Activated gamma-delta T cell treated with Interleukin-2 at 50 U/mL for 16 hours (primary cell): ENCODE results near the gene FOSL1.

Experiments
- DNase-seq: peaks from one replicate; pipeline ENCODE4 v3.0.0-alpha.2; 2020

FOSL1 gene

GRCh38 chr11:65900125-65900898 is at the start of gene FOSL1:
FOSL1 (minus strand) TSS chr11:65900388; CDS start chr11:65900339, 49 bp downstream.
- DNase-seq = peak; percentile 86

GRCh38 chr11:65947603-65948125 is 47.5 kb upstream of the FOSL1 start:
- DNase-seq = no peak

GRCh38 chr11:65947133-65947532 is 46.9 kb upstream of the FOSL1 start:
- DNase-seq = no peak

DNA sequence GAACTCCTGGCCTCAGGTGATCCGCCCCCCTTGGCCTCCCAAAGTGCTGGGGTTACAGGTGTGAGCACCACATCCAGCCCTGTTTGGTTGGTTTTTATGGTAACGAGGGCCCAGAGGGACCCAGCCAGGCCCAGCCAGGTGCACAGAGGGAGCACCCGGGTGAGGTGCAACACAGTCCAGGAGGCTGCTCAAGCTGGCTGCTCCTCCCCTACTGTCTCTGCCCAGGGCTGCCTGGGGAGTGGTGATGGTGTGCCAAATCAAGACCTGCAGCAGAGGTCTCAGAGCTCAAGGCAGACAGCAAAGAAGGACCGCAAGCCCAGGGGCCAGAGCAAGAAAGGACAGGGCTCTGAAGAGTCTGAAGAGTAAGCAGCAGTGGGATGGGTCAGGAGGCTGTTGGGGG is 46.5 kb upstream of the FOSL1 start:
- DNase-seq = no peak

GRCh38 chr11:65945941-65946558 is 45.9 kb upstream of the FOSL1 start:
- DNase-seq = no peak

DNA sequence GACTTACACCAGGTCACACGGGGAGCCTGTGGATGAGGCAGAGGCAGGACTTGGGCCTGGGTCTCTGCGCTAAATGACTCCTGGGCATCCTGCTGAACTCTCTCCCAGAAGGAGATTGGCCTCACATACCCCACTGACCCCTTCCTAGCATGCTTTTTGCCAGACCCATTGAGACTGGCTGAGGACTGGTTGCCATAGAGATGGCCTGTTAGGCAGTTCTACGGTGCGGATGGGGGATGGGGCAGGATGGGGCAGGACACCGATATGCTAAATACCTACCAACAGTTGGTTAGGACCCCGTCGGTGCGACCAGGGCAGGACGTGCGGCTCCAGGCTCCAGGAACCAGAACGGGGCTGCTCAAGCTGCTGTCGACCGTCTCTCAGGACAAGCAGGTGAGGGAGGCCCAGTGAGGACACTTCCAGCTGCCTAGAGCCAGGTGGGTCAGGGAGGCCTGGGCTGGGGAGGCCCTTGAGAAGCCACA is 45.3 kb upstream of the FOSL1 start, which contains the start of gene TSGA10IP:
Gene TSGA10IP (plus strand): TSS at position 51 of the 482 bp plus-strand sequence. CDS start 196 bp downstream, at position 247.
- no peak for DNase-seq

GRCh38 chr11:65944767-65945166 is 44.6 kb upstream of the FOSL1 start:
- DNase-seq = no peak

DNA sequence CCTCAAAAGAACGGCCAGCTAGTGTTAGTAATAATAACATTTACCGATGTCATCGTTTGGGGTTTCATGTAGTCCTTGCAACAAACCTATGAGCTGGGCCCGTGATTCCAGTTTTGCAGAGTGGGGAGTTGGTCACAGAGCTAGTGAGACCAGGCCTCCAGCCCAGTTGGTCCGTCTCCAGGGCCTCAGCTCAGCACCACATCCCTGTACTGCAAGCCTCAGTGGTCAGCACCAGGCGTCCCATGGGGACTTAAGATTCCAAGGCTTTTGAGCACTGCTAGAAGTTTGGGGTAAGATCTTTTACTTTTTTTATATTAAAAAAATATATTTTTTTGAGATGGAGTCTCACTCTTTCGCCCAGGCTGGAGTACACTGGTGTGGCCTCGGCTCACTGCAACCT is 44.0 kb upstream of the FOSL1 start:
- DNase-seq = no peak

DNA sequence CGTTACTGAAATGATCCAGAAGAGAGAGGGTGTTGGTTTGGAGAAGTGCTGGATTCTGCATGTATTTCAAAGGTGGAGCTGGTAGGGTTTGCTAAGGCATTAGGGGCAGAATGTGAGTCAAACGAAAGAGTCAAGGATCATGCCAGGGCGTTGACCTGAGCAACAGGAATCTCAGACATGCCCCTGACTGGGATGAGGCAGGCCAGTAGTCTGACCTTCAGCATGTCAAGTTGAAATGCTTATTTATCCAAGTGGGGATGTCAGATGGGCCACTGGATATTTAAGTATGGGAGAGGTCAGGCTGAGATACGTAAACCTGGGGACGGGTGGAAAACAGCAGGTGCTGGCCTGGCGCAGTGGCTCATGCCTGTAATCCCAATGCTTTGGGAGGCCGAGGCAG is 42.3 kb upstream of the FOSL1 start:
- DNase-seq = no peak

DNA sequence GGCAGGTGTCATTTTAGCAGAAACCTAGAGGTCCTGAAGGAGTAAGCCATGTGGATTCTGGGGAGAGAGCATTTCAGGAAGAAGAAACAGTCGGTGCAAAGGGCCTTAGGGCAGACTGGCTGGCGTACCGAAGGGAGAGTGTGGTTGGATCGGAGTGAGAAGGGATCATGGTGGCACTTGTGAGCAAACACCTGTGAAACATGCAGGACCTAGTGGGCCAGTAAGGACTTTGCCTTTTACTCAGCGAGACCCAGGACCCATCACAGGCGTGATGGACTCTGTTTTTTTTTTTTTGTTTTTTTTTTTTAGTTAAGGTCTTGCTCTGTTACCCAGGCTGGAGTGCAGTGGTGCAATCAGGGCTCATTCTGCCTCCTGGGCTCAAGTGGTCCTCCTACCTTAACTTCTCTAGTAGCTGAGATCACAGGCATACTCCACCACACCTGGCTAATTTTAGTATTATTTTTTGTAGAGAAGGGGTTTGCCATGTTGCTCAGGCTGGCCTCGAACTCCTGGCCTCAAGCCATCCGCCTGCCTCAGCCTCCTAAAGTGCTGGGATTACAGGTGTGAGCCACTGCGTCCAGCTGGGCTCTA is 41.6 kb upstream of the FOSL1 start:
- DNase-seq = no peak

DNA sequence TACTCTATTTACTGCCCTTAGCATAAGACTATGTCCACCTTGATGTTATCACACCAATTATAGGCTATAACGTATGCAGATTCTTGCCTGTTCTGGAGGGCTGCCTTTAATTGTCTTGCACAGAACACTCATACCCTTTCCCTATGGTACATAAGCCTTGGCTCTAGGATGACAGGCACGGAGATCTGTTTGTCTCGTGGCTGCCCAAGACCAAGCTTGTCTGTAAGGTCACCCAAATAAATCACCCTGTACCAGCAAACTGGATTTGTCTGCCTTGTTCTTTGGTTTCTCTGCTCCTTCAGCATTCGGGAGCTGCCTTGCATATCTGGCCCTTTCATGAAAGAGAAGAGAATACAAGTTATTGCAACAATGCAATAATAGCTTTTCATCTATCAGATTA is 37.6 kb upstream of the FOSL1 start:
- DNase-seq = no peak

DNA sequence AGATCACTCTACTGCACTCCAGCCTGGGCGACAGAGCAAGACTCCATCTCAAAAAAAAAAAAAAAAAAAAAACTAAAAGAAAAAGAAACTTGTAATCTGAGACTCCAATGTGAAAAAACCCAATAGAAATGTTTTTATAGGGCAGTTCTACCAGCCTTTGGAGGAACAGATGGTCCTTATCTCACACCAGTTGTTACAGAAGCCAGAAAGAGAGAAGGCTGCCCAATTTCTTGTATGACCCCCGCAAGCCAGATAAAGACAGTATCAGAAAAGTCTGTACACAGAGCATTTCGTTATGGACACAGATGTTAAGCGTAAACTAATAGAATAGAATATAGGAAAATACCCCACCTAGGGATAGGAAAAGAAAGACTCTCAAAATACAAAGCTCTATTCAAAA is 33.8 kb upstream of the FOSL1 start:
- DNase-seq = no peak

DNA sequence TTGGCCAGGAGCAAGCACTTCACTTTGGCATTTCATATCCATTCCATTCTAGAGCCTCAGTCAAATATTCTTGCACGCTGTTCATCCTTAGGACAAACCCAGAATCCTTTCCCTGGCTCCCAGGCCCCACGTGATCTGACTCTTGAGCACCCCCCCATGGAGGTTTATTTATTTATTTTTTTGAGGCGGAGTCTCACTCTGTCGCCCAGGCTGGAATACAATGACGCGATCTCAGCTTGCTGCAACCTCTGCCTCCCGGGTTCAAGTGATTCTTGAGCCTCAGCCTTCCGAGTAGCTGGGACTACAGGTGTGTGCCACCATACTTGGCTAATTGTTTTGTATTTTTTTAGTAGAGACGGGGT is 32.4 kb upstream of the FOSL1 start:
- DNase-seq = no peak

GRCh38 chr11:65931773-65932557 is 31.8 kb upstream of the FOSL1 start:
- no peak for DNase-seq

DNA sequence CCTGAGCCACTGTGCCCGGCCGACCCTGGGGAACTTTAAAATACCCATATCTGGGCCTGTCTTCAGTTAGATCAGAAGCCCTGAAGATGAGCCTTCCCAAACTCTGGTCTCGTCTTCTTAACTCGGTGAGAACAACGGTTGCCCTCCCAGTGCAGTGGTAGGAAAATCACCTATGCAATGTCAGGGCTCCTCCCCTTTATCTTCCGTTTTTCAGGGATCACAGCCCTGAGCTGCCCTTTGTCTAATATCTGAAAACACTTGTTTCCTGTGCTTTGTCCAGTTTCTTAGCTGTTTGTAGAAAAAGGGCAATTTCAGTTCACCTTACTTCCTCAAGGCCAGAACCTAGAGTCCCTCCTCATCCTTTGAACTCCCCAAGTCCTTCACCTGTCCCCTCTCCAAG is 28.5 kb upstream of the FOSL1 start:
- DNase-seq = no peak

- peak; percentile 77 for DNase-seq
These were observed 27.8 kb upstream of the FOSL1 start for GRCh38 chr11:65927904-65928397.

DNA sequence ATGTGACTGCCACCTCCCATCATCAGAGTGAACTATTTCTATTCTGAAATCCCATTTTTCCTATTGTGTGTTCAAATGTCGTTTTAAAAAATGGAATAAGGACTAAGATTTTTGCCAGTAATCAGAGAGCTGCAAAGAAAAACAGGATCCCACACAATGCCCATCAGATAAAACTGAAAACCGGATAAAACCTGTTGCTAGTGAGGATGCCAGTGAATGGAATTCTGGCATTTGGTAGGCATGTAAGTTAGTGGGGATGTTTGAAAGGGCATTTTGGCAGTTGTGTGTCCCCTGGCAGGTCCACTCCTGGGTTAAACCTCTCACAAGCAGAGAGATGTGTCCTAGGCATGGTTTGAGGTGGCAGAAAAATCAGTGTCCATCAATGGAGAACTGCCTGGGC is 25.2 kb upstream of the FOSL1 start:
- DNase-seq = no peak

DNA sequence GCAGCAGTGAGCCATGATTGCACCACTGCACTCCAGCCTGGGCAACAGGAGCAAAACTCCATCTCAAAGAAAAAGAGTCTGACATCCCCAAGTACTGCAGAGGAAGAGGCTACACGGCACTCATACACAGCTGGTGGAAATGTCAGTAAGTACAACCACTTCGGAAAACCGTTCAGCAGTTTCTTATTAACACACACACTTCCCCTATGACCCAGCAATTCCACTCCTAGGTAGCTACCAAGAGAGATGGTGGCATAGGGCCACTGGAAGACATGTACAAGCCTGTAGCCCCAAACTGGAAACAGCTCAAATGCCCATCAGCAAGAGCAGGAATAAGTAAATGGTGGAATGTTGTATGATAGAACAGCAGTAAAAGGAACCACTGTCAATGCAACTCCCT is 22.4 kb upstream of the FOSL1 start:
- DNase-seq = no peak

GRCh38 chr11:65921876-65922275 is 21.7 kb upstream of the FOSL1 start:
- no peak for DNase-seq

GRCh38 chr11:65921033-65921555 is 20.9 kb upstream of the FOSL1 start:
- no peak for DNase-seq

DNA sequence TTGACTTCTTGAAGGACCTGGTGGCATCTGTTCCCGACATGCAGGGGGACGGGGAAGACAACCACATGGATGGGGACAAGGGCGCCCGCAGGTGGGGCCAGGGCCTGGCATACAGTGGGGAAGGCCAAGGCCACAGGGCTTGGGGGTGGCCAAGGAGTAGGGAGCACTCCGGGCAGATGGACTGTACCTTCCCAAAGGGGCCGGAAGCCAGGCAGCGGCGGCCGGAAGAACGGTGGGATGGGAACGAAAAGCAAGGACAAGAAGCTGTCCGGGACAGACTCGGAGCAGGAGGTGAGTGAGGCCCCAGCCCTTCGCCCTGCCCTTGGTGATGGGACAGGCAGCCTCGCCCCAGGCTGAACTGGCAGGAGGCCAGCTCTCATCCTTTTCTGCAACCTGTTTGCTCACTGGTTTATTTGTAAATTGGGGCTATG is 20.2 kb upstream of the FOSL1 start:
- no peak for DNase-seq

DNA sequence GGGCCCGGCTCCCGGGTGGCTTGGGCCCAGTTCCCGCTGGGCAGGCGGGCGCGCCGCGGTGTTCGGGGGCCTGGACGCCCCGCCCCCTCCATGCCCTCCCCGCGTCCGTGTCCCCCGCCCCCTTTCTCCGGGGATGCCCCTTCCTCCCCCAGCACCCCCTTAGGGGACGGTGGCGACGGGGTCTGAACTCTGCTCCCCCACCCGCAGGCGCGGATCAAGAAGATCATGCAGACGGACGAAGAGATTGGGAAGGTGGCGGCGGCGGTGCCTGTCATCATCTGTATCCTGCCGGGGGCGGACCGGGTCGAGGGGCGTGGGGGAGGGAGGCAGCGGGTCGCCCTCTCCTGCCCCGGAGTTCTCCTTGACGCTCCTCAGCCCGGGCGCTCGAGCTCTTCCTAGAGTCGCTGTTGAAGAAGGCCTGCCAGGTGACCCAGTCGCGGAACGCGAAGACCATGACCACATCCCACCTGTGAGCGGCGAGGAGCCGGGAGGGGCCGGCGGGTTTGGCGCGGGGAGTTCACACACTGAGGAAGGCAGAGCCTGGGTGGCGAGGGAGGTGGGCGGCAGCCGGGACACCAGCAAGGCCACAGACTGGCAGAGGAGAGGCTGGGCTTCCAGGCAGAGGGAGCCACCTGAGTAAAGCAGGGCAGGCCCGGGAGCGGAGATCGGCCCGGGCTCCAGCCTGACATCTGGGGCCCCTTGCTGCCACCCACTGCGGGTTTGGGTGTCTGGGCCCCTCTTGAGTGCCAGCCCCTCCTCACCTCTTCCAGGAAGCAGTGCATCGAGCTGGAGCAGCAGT is 19.6 kb upstream of the FOSL1 start:
- DNase-seq = peak; percentile 56
